Mucosa of stomach (tissue), 1 donor: Measurements from ENCODE around the gene ICA1.

Experiments
- H3K27me3 ChIP-seq: one replicate; pipeline ENCODE4 v1.7.0; 2013; ENCODE audit warnings: mild to moderate bottlenecking, low read length; ENCODE audit not compliant: control insufficient read depth, insufficient read depth
- H3K36me3 ChIP-seq: one replicate; pipeline ENCODE4 v1.7.0; 2013; ENCODE audit warnings: low read length; ENCODE audit not compliant: control insufficient read depth, insufficient read depth
- H3K4me1 ChIP-seq: one replicate; pipeline ENCODE4 v1.7.0; 2013; ENCODE audit warnings: mild to moderate bottlenecking, low read length; ENCODE audit not compliant: control insufficient read depth, insufficient read depth
- H3K4me3 ChIP-seq: one replicate; pipeline ENCODE4 v1.7.0; 2013; ENCODE audit warnings: low read length
- H3K9ac ChIP-seq: one replicate; pipeline ENCODE4 v1.7.0; 2013; ENCODE audit warnings: mild to moderate bottlenecking, low read length, moderate library complexity
- H3K9me3 ChIP-seq: one replicate; pipeline ENCODE4 v1.7.0; 2013; ENCODE audit warnings: mild to moderate bottlenecking, low read length, moderate library complexity; ENCODE audit not compliant: control insufficient read depth
- donor health status: Pancreatic carcinoma.

Gene ICA1

GRCh38 chr7:8160250-8160649, 101.7 kb downstream of the ICA1 start:
- H3K9ac ChIP-seq = no peak overlapping the region
- no peak overlapping the region for H3K4me3 ChIP-seq
- no peaks in the 10 kb centered on the region for H3K4me1 ChIP-seq
- no peaks in the 10 kb centered on the region for H3K36me3 ChIP-seq
- H3K9me3 ChIP-seq = no peaks in the 10 kb centered on the region
- no peaks in the 10 kb centered on the region for H3K27me3 ChIP-seq

- no peak overlapping the region for H3K9ac ChIP-seq
- H3K9me3 ChIP-seq = no peaks in the 10 kb centered on the region
- H3K4me3 ChIP-seq = no peak overlapping the region
- H3K4me1 ChIP-seq = no peaks in the 10 kb centered on the region
- H3K36me3 ChIP-seq = no peaks in the 10 kb centered on the region
- no peaks in the 10 kb centered on the region for H3K27me3 ChIP-seq
Measured at GRCh38 chr7:8159595-8159994, 102.4 kb downstream of the ICA1 start.

DNA sequence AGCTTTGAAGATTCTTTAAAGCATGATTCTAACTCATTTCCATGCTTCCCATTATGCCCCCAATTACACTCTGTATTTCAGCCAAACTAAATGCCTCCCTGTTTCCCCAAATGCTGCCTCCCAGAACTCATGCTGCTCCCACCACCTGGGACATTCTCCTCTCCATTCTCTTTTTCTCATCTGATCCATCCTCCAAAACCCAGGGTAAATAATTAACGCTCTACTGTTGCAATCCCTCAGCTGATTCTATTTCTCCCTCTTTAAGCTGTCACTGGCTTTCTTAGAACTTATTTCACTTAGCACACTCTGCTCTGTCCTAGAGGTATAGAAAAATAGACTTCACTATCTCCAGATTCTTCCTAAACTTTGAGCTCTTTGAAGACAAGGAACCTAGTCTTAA, 104.7 kb downstream of the ICA1 start:
- no peaks in the 10 kb centered on the region for H3K36me3 ChIP-seq
- H3K4me3 ChIP-seq = no peak overlapping the region
- H3K27me3 ChIP-seq = no peaks in the 10 kb centered on the region
- no peak overlapping the region for H3K9ac ChIP-seq
- no peaks in the 10 kb centered on the region for H3K9me3 ChIP-seq
- no peaks in the 10 kb centered on the region for H3K4me1 ChIP-seq

DNA sequence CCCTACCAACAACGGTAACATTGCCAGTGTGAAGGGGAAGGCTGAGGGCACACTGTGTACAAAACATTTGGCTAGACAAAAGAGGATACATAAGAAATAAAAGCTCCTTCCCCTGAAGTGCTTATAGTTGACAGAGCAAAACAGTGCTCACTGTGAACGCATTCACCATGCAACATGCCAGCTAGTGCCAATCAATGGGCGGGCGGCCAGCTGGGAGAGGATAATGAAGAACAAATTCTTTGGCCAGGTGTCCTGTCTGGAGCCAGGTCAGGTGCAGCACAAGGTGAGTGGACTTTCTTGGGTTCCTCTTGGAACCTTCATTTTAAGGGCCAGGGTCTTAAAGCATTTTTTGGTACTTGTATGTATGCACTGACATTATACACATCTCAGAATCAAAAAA, 106.1 kb downstream of the ICA1 start:
- no peak overlapping the region for H3K4me3 ChIP-seq
- no peaks in the 10 kb centered on the region for H3K27me3 ChIP-seq
- no peak overlapping the region for H3K9ac ChIP-seq
- H3K4me1 ChIP-seq = no peaks in the 10 kb centered on the region
- H3K36me3 ChIP-seq = no peaks in the 10 kb centered on the region
- no peaks in the 10 kb centered on the region for H3K9me3 ChIP-seq

DNA sequence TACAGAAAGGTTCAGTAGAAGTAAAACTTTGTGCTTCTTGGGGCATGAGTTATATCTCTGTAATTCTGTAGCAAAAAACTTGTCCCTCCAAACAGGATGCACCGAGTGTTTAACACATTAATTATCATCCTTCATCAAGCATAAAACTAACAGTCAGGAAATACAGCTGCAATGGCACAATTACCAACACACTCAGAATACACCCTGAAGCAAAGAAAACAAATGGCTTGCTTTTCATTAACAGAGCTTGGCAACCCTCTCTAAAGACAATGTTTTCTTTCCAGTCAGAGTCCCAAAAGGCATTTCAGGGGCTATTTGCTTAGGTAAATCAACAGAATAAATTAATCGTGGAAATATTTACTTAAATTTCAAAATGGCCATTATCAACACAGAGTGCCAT, 107.7 kb downstream of the ICA1 start:
- H3K9ac ChIP-seq = no peak overlapping the region
- H3K9me3 ChIP-seq = no peaks in the 10 kb centered on the region
- H3K27me3 ChIP-seq = no peaks in the 10 kb centered on the region
- H3K4me1 ChIP-seq = no peaks in the 10 kb centered on the region
- no peaks in the 10 kb centered on the region for H3K36me3 ChIP-seq
- H3K4me3 ChIP-seq = no peak overlapping the region

DNA sequence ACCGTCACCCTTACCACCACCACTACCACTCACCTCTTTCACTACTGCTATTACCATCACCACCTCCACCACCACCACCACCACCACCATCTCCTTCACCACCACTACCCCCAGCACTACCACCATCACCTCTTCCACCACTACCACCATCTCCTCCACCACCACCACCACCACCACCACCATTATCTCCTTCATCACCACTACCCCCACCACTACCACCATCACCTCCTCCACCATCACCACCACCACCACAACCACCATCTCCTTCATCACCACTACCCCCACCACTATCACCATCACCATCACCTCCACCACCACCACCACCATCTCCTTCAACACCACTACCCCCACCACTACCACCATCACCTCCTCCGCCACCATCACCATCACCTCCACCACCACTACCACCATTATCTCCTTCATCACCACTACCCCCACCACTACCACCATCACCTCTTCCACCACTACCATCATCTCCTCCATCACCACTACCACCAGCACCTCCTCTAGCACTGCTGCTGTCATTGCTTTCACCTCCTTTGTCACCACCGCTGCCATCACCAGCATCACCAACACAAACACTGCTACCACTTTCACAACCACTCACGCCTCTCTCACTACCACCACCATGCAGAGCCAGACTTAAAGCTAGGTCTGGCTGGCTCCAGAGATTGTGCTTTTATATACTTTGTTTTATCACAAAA, 109.3 kb downstream of the ICA1 start:
- Histone ChIP-seq H3K27me3 (no peaks in the 10 kb centered on the region), H3K4me3 (no peak overlapping the region), H3K36me3 (no peaks in the 10 kb centered on the region), H3K9ac (no peak overlapping the region), H3K4me1 (no peaks in the 10 kb centered on the region), H3K9me3 (no peaks in the 10 kb centered on the region)

GRCh38 chr7:8151161-8151725, 110.7 kb downstream of the ICA1 start:
- no peak overlapping the region for H3K4me3 ChIP-seq
- H3K9me3 ChIP-seq = no peaks in the 10 kb centered on the region
- H3K27me3 ChIP-seq = no peaks in the 10 kb centered on the region
- no peaks in the 10 kb centered on the region for H3K36me3 ChIP-seq
- no peaks in the 10 kb centered on the region for H3K4me1 ChIP-seq
- no peak overlapping the region for H3K9ac ChIP-seq

DNA sequence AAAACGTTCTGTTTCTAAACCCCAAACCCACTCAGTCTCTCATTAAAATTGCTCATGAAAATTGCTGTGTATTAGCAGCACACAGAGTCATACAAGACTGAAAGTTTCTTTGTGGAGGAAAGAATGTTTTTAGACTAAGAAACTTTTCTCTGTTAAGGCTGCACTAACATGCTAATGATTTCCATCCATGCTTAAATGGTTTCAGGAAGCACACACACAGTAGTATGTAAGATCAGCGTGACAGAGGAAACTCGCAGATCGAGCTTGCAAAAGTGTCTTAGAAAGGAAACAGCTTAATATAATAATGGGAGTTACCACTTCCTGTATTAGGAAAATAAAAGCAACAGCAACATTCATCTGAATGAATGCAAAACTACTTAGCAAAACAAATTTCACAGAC, 112.7 kb downstream of the ICA1 start:
- no peaks in the 10 kb centered on the region for H3K36me3 ChIP-seq
- H3K27me3 ChIP-seq = no peaks in the 10 kb centered on the region
- no peak overlapping the region for H3K4me3 ChIP-seq
- no peaks in the 10 kb centered on the region for H3K4me1 ChIP-seq
- no peaks in the 10 kb centered on the region for H3K9me3 ChIP-seq
- H3K9ac ChIP-seq = no peak overlapping the region

GRCh38 chr7:8147760-8148463, 114.1 kb downstream of the ICA1 start:
- H3K36me3 ChIP-seq = no peaks in the 10 kb centered on the region
- no peak overlapping the region for H3K4me3 ChIP-seq
- no peaks in the 10 kb centered on the region for H3K27me3 ChIP-seq
- no peaks in the 10 kb centered on the region for H3K4me1 ChIP-seq
- no peak overlapping the region for H3K9ac ChIP-seq
- H3K9me3 ChIP-seq = no peaks in the 10 kb centered on the region

GRCh38 chr7:8146788-8147413, 115.1 kb downstream of the ICA1 start:
- no peaks in the 10 kb centered on the region for H3K9me3 ChIP-seq
- H3K27me3 ChIP-seq = no peaks in the 10 kb centered on the region
- no peak overlapping the region for H3K9ac ChIP-seq
- no peak overlapping the region for H3K4me3 ChIP-seq
- no peaks in the 10 kb centered on the region for H3K4me1 ChIP-seq
- H3K36me3 ChIP-seq = no peaks in the 10 kb centered on the region

DNA sequence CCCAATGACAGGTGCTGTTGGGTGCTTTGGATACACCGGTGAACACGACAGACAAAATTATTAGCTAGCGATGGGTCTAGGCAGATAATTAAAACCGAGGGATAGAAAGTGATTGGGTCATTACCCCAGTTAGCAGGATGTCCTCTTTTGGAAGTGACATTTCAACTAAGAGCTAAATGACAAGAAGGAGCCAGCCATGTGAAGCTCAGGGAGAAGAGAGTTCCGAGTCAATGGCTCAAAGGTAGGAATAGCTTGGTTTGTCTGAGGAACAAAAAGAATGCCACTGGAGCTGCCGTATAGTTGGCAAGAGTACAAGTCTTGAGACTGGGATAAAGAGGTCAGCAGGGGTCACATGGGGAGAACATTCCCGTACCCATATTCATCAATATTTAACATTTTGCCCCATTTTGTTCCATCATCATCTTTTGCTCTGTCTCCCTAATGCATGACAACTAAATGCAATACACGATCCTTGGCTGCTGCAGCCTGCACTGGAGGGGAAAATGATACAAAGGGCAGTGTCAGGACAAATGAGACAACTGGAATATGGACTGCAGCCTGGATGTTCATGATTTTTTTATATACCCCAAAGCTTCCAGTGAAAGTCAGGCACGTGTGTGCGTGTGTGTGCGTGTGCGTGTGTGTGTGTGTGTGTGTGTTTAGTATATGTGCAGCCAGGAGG, 115.7 kb downstream of the ICA1 start:
- Histone ChIP-seq H3K9me3 (no peaks in the 10 kb centered on the region), H3K9ac (no peak overlapping the region), H3K4me3 (no peak overlapping the region), H3K27me3 (no peaks in the 10 kb centered on the region), H3K36me3 (no peaks in the 10 kb centered on the region), H3K4me1 (no peaks in the 10 kb centered on the region)

DNA sequence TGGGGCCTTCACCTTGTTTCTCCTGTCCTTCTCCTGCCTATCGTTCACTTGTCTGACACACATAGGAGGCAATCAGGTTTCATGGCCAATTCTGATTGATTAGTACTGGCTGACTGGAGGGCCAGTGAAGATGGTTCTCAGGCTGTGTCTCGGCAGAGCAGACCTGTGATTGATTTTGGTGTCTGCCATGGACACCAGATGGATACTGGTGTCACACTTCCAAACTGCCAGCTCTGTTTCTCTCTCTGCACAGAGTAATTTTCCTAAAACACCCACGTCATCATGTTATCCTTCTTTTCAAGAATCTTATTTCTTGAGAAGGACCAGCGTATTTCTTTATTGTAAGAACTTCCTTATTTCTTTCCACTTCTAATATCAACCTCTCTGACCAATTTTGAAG, 117.1 kb downstream of the ICA1 start:
- Histone ChIP-seq H3K9me3 (no peaks in the 10 kb centered on the region), H3K36me3 (no peaks in the 10 kb centered on the region), H3K4me3 (no peak overlapping the region), H3K4me1 (no peaks in the 10 kb centered on the region), H3K9ac (no peak overlapping the region), H3K27me3 (no peaks in the 10 kb centered on the region)
